Suppressor macrophage treated with lipopolysaccharide for 1 hour (primary cell): Measurements from ENCODE around the gene SNX15.
A peak's percentile ranks its signal among the peaks of the same experiment; 100 is the strongest.
"Not testable (repeated sequence)": the region's sequence is repeated elsewhere in the genome, so short reads cannot be mapped to it uniquely, and the experiment has no call there.

Source experiments
- DNase-seq, 3 donors: peaks; one replicate each; pipeline ENCODE4 v3.0.0-alpha.2; 2020 to 2022

The SNX15 gene

GRCh38 chr11:65027213-65028067 is at the start of gene SNX15:
Gene SNX15, plus strand, starts transcription at chr11:65027439. Its CDS starts 99 bp downstream, at chr11:65027538.
- peak; percentile 96 to 99 (median 98) for DNase-seq

- not testable (repeated sequence) for DNase-seq
Measured at GRCh38 chr11:64983339-64983738, 43.9 kb upstream of the SNX15 start.

- no peak for DNase-seq
Measured at GRCh38 chr11:64987998-64988854, 39.0 kb upstream of the SNX15 start.

- DNase-seq = no peak
Measured at GRCh38 chr11:64989416-64989815, 37.8 kb upstream of the SNX15 start.

GRCh38 chr11:64990222-64990923 is 36.9 kb upstream of the SNX15 start:
- peak; percentile 50 to 58 (median 54) for DNase-seq

- DNase-seq = no peak
Measured at GRCh38 chr11:64994318-64994717, 32.9 kb upstream of the SNX15 start.

- DNase-seq = no peak
Measured at GRCh38 chr11:64996327-64996709, 30.9 kb upstream of the SNX15 start.

GRCh38 chr11:64996710-64997380 is 30.4 kb upstream of the SNX15 start, which contains the start of gene BATF2:
Gene BATF2, minus strand, starts transcription at chr11:64996971. Its CDS starts 57 bp downstream, at chr11:64996914.
- peak; percentile 93 to 94 (median 93) for DNase-seq

- DNase-seq = no peak
Measured at GRCh38 chr11:64998141-64998540, 29.1 kb upstream of the SNX15 start.

- no peak for DNase-seq
Measured at GRCh38 chr11:64998690-64999431, 28.4 kb upstream of the SNX15 start.

- no peak for DNase-seq
Measured at GRCh38 chr11:64999478-64999877, 27.8 kb upstream of the SNX15 start.

- DNase-seq = no peak
Measured at GRCh38 chr11:65002706-65003105, 24.5 kb upstream of the SNX15 start.

- DNase-seq = no peak
Measured at GRCh38 chr11:65003282-65003681, 24.0 kb upstream of the SNX15 start.

- DNase-seq = not testable (repeated sequence)
Measured at GRCh38 chr11:65003968-65004367, 23.3 kb upstream of the SNX15 start.

- no peak for DNase-seq
Measured at GRCh38 chr11:65008016-65008415, 19.2 kb upstream of the SNX15 start.

- no peak for DNase-seq
Measured at GRCh38 chr11:65008873-65009272, 18.4 kb upstream of the SNX15 start.

- peak; percentile 94 to 96 (median 96) for DNase-seq
Measured at GRCh38 chr11:65013130-65013887, 13.9 kb upstream of the SNX15 start.

GRCh38 chr11:65013888-65014725 is 13.1 kb upstream of the SNX15 start, which contains the start of gene ARL2:
Gene ARL2, plus strand, starts transcription at chr11:65014160. Its CDS starts 48 bp downstream, at chr11:65014208.
- peak; percentile 92 to 94 (median 94) for DNase-seq

GRCh38 chr11:65014726-65015227 is 12.5 kb upstream of the SNX15 start:
- DNase-seq = no peak
